Omental fat pad (tissue), 4 donors: Measurements from ENCODE around the gene CNDP1. TPM values are rescaled to one million over a fixed set of nuclear protein-coding genes. Genes with fewer than 3 reads are reported as not detected.
"Not testable (repeated sequence)": the region's sequence is repeated elsewhere in the genome, so short reads cannot be mapped to it uniquely, and the experiment has no call there.

Experiments used
- ATAC-seq: fragments of 150-250 bp; one replicate; pipeline ENCODE4 v1.9.1; 2016; ENCODE audit warnings: mild to moderate bottlenecking, moderate library complexity; ENCODE audit not compliant: low FRiP score
- DNase-seq: peaks from one replicate; pipeline ENCODE4 v3.0.0-alpha.2; 2019; ENCODE audit warnings: low spot score
- total RNA-seq, 4 donors: library from RNA; depleted of rRNA; stranded (reverse); fragments of >200 nt; gene quantifications; one replicate each; pipeline ENCODE4 v1.1.0, GENCODE V29; 2016
- TF ChIP-seq, protein P1 (sequence below), 3 donors: fragments of 450-650 bp; IDR thresholded peaks; one replicate each; pipeline ENCODE4 v1.5.1; 2016 to 2017; ENCODE audit warnings: antibody characterized with exemption in 3 of 3, mild to moderate bottlenecking in 3 of 3, moderate library complexity in 2 of 3

The CNDP1 gene
- total RNA-seq, 4 donors from 2014 or later = not detected

DNA sequence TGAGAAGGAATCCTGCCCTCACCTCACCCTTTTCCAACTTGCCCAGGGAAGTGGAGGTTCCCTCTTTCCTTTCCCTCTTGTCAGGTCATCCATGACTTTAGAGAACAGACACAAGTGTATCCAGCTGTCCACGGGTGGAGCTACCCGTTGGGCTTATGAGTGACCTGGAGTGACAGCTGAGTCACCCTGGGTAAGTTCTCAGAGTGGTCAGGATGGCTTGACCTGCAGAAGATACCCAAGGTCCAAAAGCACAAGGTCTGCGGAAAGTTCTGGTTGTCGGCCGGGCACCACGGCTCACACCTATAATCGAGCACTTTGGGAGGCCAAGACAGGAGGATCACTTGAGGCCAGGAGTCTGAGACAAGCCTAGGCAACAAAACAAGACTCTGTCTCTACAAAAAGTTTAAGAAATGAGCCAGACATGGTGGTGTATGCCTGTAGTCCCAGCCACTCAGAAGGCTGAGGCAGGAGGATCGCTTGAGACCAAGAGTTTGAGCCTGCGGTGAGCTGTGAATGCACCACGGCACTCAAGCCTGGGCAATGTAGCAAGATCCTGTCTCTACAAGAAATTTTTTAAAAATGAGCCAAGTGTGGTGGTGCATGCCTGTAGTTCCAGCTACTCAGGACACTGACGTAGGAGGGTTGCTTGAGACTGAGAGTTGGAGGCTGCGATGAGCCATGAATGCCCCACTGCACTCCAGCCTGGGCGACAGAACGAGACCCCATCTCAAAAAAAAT lies 14.0 kb upstream of the CNDP1 start:
- TF ChIP-seq, protein P1, sequence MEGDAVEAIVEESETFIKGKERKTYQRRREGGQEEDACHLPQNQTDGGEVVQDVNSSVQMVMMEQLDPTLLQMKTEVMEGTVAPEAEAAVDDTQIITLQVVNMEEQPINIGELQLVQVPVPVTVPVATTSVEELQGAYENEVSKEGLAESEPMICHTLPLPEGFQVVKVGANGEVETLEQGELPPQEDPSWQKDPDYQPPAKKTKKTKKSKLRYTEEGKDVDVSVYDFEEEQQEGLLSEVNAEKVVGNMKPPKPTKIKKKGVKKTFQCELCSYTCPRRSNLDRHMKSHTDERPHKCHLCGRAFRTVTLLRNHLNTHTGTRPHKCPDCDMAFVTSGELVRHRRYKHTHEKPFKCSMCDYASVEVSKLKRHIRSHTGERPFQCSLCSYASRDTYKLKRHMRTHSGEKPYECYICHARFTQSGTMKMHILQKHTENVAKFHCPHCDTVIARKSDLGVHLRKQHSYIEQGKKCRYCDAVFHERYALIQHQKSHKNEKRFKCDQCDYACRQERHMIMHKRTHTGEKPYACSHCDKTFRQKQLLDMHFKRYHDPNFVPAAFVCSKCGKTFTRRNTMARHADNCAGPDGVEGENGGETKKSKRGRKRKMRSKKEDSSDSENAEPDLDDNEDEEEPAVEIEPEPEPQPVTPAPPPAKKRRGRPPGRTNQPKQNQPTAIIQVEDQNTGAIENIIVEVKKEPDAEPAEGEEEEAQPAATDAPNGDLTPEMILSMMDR (IDR thresholded peaks at IDR 0.05) = no peak
- ATAC-seq = no peak
- no peak for DNase-seq

DNA sequence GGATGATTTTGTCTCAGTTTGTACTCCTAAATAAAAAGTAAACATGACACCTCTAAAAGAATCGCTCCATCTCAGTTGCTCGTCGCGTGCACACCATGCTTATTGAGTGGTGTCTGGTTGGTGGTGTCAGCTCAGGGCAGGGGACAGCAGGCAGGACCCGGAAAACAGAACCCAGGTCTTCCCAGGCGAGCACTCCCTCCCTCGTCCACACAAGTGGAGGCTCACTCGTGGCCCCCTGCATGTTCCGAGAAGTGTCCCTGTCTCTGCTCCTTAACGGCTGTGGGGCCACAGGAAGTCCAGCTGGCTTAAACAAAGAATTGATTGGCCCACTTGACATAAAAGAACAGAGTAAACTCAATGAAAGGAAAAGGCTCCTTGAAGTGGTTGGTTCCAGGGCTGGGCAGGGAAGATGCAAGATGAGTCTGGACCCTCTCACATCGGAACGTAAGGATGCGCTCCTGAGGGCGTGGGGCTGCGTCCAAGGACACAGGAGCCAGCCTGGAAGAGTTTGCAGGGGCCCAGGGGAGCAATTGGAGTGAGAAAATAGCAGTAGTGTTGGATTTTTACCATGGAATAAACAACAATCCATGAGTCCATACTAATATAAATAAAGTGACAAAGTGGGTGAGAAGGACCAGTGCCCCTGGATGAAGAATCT lies 13.1 kb upstream of the CNDP1 start:
- ATAC-seq (no peak), DNase-seq (no peak)
- TF ChIP-seq, protein P1 (IDR thresholded peaks at IDR 0.05) = no peak

DNA sequence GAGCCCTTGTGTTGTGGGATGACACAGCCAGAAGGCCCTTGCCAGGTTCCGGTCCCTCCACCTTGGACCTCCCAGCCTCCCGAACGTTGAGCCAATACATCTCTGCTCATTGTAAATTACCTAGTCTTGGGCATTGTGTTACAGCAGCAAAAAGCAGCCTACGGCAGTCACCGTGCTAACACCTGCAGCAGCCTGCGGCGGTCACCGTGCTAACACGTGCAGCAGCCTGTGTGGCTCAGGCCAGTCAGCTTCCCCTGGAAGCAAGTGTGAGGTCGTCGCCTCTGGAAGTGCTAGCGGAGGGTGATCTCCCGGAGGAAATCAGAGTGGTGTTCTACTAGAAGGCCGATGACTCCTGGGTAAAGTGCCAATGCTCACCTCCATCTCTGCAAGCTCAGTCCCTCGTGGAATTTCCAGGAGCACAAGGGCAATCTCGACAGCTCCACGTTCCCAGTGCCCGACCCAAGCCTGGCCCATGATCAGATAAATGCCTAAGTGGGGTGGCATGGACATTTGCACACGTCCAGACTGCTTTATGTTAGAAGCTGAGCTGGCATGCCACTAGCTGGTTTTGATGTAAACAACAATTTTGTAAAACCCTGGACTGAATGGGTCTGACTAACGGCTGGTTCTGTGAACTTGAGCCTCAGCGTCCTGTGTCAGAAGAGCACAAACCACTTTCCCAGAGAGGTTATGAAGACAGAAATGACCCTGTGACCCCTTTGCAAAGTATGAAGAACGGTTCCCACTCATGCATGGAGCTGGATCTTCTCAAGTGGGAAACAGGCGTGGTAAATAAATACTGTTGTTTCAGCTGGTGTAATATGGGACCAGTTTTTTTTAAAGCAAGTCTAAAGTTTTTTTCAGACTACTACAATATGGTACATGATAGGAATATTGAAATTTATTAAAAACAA lies 11.4 kb upstream of the CNDP1 start:
- ATAC-seq (no peak), DNase-seq (no peak)
- TF ChIP-seq, protein P1 (IDR thresholded peaks at IDR 0.05) = no peak

DNA sequence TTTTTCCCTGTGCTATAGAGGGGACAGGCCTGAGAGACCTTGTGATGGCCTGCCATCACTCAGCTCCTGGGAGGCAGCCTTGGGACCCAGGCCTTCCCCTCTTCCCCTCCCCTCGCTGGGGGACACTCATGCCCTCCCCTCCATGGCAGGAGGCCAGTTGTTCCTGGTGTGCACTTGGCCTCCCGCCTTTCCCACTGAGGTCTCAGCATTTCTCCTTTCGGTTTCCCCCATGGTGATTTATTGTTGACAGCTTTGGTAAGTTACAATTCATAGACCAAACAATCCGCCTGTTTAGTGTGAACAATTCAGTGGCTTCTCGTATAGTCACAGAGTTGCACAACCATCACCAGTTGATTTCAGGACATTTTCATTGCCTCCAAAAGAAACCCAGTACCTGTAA lies 10.2 kb upstream of the CNDP1 start:
- DNase-seq (no peak), ATAC-seq (no peak)
- TF ChIP-seq, protein P1 (IDR thresholded peaks at IDR 0.05) = no peak

DNA sequence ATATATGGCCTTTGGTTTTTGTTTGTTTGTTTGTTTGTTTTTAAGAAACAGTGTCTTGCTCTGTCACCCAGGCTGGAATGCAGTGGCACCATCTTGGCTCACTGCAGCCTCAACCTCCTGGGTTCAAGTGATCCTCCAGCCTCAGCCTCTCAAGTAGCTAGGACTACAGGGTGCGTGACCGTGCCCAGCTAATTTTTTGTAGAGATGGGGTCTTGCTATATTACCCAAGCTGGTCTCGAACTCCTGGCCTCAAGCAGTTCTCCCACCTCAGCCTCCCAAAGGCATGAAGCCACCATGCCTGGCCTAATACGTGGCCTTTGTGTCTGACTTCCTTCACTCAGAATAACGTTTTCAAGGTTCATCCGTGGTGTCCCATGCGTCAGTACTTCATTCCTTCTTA lies 9.4 kb upstream of the CNDP1 start:
- ATAC-seq, DNase-seq: not testable (repeated sequence)

DNA sequence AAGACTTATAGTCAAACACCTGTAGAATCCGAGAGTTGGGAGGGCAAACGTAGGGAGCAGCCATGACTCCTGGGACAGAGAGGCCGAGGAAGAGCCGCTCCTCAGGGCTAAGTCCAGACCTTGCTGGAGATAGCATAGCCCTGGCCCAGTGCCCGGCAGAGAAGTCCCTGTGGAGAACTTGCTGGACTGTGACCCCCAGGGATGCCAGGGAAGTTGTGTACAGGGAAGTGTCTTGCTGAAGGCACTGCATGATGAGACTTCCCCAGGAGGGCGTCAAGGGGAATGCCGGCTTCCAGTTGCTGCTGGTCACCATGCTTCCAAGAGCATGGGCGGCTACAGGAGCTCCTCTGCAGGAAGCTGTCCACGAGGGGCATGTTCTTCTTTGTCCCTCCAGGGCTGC lies 8.6 kb upstream of the CNDP1 start:
- DNase-seq = no peak

DNA sequence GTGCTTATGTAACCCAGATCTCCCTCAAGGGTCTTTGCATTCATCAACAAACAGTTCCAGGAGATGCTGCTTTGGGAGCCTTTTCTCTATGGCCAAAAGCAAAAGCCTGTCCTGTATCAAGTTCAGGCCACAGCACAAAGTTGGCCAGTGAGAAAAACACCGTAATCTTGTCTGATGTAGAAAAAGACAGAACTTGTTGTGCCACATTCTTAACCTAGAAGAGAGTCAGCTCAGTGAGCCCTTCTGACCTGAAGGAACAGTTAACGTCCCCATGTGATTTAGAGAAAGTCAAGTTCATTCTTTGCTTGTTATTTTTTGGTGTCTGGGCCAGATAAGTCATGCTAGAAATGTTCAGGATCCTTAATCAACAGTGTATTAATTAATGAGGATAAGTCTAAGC lies 7.8 kb upstream of the CNDP1 start:
- DNase-seq (no peak), ATAC-seq (no peak)
- TF ChIP-seq, protein P1 (IDR thresholded peaks at IDR 0.05) = no peak

More for the DNA sequence above, 8.6 kb upstream of the CNDP1 start:
- TF ChIP-seq, protein P1 (IDR thresholded peaks at IDR 0.05) = no peak
- no peak for ATAC-seq
